ENCODE data around the gene NCBP2. TPM values are rescaled to one million over a fixed set of nuclear protein-coding genes. Genes with fewer than 3 reads are reported as not detected.

Gene NCBP2
- total and polyA plus RNA-seq, 8 donors: 15.4 to 52.5 (median 40.6) TPM

GRCh38 chr3:196920733-196921132 lies 21.6 kb downstream of the NCBP2 start:
- WGBS, 5 donors: 63 to 84% (median 67%) methylated on average over 2 of the region's 2 CpGs
- no peak overlapping the region for H3K27ac ChIP-seq
- H3K4me3 ChIP-seq: no peak overlapping the region
- no peak for TF ChIP-seq CTCF (IDR thresholded peaks at IDR 0.05)
- TF ChIP-seq EP300 (IDR thresholded peaks at IDR 0.05): no peak
- no peak for TF ChIP-seq POLR2AphosphoS5 (IDR thresholded peaks at IDR 0.05)
- no peak for TF ChIP-seq POLR2A (IDR thresholded peaks at IDR 0.05)
- peaks cover 2 to 40% (median 36%) of the 10 kb centered on the region in 4 donors for H3K36me3 ChIP-seq
- intact Hi-C loops (cut with DNase I; ENCODE audit: low total_unique reads): no loop called here
- no peaks in the 10 kb centered on the region for H3K9me3 ChIP-seq
- no peaks in the 10 kb centered on the region for H3K27me3 ChIP-seq
- DNase-seq: no peak
- no peaks in the 10 kb centered on the region for H3K4me1 ChIP-seq

GRCh38 chr3:196918968-196919367 lies 23.4 kb downstream of the NCBP2 start:
- no peak for DNase-seq
- Histone ChIP-seq H3K27me3 (no peaks in the 10 kb centered on the region), H3K36me3 (peaks cover 14 to 50% (median 39%) of the 10 kb centered on the region in 4 donors), H3K27ac (no peak overlapping the region), H3K4me1 (no peaks in the 10 kb centered on the region), H3K9me3 (no peaks in the 10 kb centered on the region), H3K4me3 (no peak overlapping the region)
- TF ChIP-seq EP300 (IDR thresholded peaks at IDR 0.05) (no peak), POLR2A (IDR thresholded peaks at IDR 0.05) (no peak), CTCF (IDR thresholded peaks at IDR 0.05) (no peak), POLR2AphosphoS5 (IDR thresholded peaks at IDR 0.05) (no peak)
- WGBS, 5 donors: 56 to 80% (median 74%) methylated on average over 2 of the region's 2 CpGs
- intact Hi-C loops (cut with DNase I; ENCODE audit: low total_unique reads): no loop called here

DNA sequence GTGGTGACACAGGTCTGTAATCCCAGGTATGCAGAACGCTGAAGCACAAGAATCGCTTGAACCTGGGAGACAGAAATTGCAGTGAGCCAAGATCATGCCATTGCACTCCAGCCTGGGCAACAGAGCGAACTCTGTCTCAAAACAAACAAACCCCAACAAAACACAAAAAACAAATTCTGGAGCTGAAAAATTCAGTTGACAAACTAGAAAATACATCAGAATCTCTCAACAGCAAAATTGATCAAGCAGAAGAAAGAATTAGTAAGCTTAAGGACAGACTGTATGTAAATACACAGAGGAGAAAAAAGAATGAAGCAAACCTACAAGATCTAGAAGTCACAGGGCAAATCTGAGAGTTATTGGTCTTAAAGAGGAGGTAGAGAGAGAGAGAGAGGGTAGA lies 25.3 kb downstream of the NCBP2 start:
- WGBS, 5 donors: 93 to 100% (median 98%) methylated on average over 3 of the region's 3 CpGs
- Histone ChIP-seq H3K4me1 (no peaks in the 10 kb centered on the region), H3K27me3 (no peaks in the 10 kb centered on the region), H3K4me3 (no peak overlapping the region), H3K27ac (no peak overlapping the region), H3K36me3 (peaks cover 14 to 39% (median 28%) of the 10 kb centered on the region in 4 donors), H3K9me3 (no peaks in the 10 kb centered on the region)
- no peak for TF ChIP-seq CTCF (IDR thresholded peaks at IDR 0.05)
- no peak for TF ChIP-seq POLR2A (IDR thresholded peaks at IDR 0.05)
- intact Hi-C loops (cut with DNase I; ENCODE audit: low total_unique reads): no loop called here
- no peak for DNase-seq

DNA sequence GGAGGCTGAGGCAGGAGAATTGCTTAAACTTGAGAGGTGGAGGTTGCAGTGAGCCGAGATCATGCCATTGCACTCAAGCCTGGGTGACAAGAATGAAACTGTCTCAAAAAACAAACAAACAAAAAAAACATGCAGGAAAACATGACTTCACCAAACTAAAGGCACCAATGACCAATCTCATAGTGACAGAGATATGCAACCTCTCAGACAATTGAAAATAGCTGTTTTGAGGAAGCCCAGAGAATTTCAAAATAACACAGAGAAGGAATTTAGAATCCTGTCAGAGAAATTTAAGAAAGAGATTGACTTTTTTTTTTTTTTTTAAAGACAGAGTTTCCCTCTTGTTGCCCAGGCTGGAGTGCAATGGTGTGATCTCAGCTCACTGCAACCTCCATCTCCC lies 26.1 kb downstream of the NCBP2 start:
- Histone ChIP-seq H3K27ac (no peak overlapping the region), H3K4me3 (no peak overlapping the region), H3K9me3 (no peaks in the 10 kb centered on the region), H3K36me3 (peaks cover 14 to 38% (median 27%) of the 10 kb centered on the region in 4 donors), H3K4me1 (no peaks in the 10 kb centered on the region), H3K27me3 (no peaks in the 10 kb centered on the region)
- WGBS, 5 donors: 94 to 100% (median 100%) methylated on average over 1 of the region's 1 CpG
- intact Hi-C loops (cut with DNase I; ENCODE audit: low total_unique reads): no loop called here
- DNase-seq: no peak
- TF ChIP-seq CTCF (IDR thresholded peaks at IDR 0.05) (no peak), POLR2A (IDR thresholded peaks at IDR 0.05) (no peak), POLR2AphosphoS5 (IDR thresholded peaks at IDR 0.05) (no peak), EP300 (IDR thresholded peaks at IDR 0.05) (no peak)
